OCI-LY7 (cell line): ENCODE measurements around the gene PPRC1. TPM values are rescaled to one million over a fixed set of nuclear protein-coding genes. Genes with fewer than 3 reads are reported as not detected.
A peak's percentile ranks its signal among the peaks of the same experiment; 100 is the strongest.

Experiments
- BruUV-seq: library from RNA; stranded (reverse); fragments of 400-500 nt; replicated peaks from 2 replicates; lab custom pipeline; 2021; lab: Mats Ljungman, UMichigan
- CTCF ChIA-PET: fragments of 300-600 bp; sonication (Branson Sonifier 250); formaldehyde crosslinking; loops from one replicate; lab custom pipeline; 2022; ENCODE audit warnings: antibody characterized with exemption; ENCODE audit not compliant: unreplicated experiment; lab: Charles Lee
- POLR2A ChIA-PET: fragments of 300-600 bp; sonication (Branson Sonifier 250); formaldehyde crosslinking; loops from one replicate; lab custom pipeline; 2022; ENCODE audit warnings: antibody characterized with exemption; lab: Charles Lee
- DNase-seq: peaks from one replicate; pipeline ENCODE4 v3.0.0-alpha.2; 2015; ENCODE audit warnings: low spot score
- H2AFZ ChIP-seq: fragments of 200-600 bp; sonication (generic), shearing (Covaris generic); 2 replicates; pipeline ENCODE4 v1.6.1; 2014; ENCODE audit warnings: mild to moderate bottlenecking, antibody characterized with exemption, low read length, moderate library complexity
- H3K27ac ChIP-seq: fragments of 200-600 bp; sonication (generic); 2 replicates; pipeline ENCODE4 v1.5.1; 2014; ENCODE audit warnings: mixed run types, low read depth, mild to moderate bottlenecking, moderate library complexity, low read length, inconsistent platforms; ENCODE audit not compliant: poor library complexity, severe bottlenecking
- H3K36me3 ChIP-seq: fragments of 200-600 bp; sonication (generic); 2 replicates; pipeline ENCODE4 v1.6.1; 2014; ENCODE audit warnings: mild to moderate bottlenecking, antibody characterized with exemption, low read length, moderate library complexity, mixed read lengths; ENCODE audit not compliant: insufficient read depth
- H3K4me1 ChIP-seq: fragments of 200-600 bp; sonication (generic); 2 replicates; pipeline ENCODE4 v1.5.1; 2014; ENCODE audit warnings: mild to moderate bottlenecking, low read length; ENCODE audit not compliant: insufficient read depth, poor library complexity, severe bottlenecking
- H3K4me2 ChIP-seq: fragments of 200-600 bp; sonication (generic); 2 replicates; pipeline ENCODE4 v1.6.1; 2014; ENCODE audit warnings: mild to moderate bottlenecking, low read length
- H3K4me3 ChIP-seq: fragments of 200-600 bp; sonication (generic); 2 replicates; pipeline ENCODE4 v1.5.1; 2014; ENCODE audit warnings: mild to moderate bottlenecking, low read depth, low read length; ENCODE audit not compliant: poor library complexity, severe bottlenecking
- H3K79me2 ChIP-seq: fragments of 200-600 bp; sonication (generic); 2 replicates; pipeline ENCODE4 v1.6.1; 2016; ENCODE audit warnings: low read depth, mild to moderate bottlenecking, low read length, moderate library complexity, mixed read lengths; ENCODE audit not compliant: insufficient read depth
- H3K9me2 ChIP-seq: fragments of 200-600 bp; sonication (generic); 2 replicates; pipeline ENCODE4 v1.6.1; 2016; ENCODE audit warnings: mild to moderate bottlenecking, low read length, mixed read lengths; ENCODE audit not compliant: insufficient read depth
- H3K9me3 ChIP-seq: fragments of 200-600 bp; sonication (generic); 2 replicates; pipeline ENCODE4 v1.6.1; 2014; ENCODE audit warnings: mild to moderate bottlenecking, mixed run types, low read length, mixed read lengths
- H4K20me1 ChIP-seq: fragments of 200-600 bp; sonication (generic); 2 replicates; pipeline ENCODE4 v1.6.1; 2014; ENCODE audit warnings: mild to moderate bottlenecking, antibody characterized with exemption, low read length, moderate library complexity, mixed read lengths; ENCODE audit not compliant: insufficient read depth
- CTCF ChIP-seq: fragments of 200-600 bp; sonication (generic); conservative IDR thresholded peaks from 2 replicates; pipeline ENCODE4 v1.5.1; 2014; ENCODE audit warnings: mild to moderate bottlenecking, antibody characterized with exemption, low read length, moderate library complexity, mixed read lengths
- EZH2phosphoT487 ChIP-seq: fragments of 200-600 bp; sonication (generic); IDR thresholded peaks from 2 replicates; pipeline ENCODE4 v1.6.1; 2018; ENCODE audit warnings: low read depth, borderline replicate concordance, mild to moderate bottlenecking, mixed run types, antibody characterized with exemption, low read length, moderate library complexity, mixed read lengths
- intact Hi-C: fragments of 100-400 bp; cut with micrococcal nuclease; formaldehyde crosslinking; loops from one replicate; pipeline ENCODE4 v1.10.0; 2022; ENCODE audit not compliant: unreplicated experiment
- total RNA-seq, 2 experiments: library from RNA; depleted of rRNA in 1 of 2; stranded (reverse); fragments of >200 nt in 1 of 2; shearing (Covaris generic) in 1 of 2; gene quantifications; 2 replicates each; pipeline ENCODE4 v1.2.3, GENCODE V29; 2014 to 2022

The PPRC1 gene
- total RNA-seq, 2 experiments from 2014 or later = 47.1 to 77.2 TPM

GRCh38 chr10:102115775-102116174 lies 17.1 kb upstream of the PPRC1 start:
- H4K20me1 ChIP-seq = peaks cover 20% of the 10 kb centered on the region
- CTCF ChIA-PET = no interaction called here
- no peaks in the 10 kb centered on the region for H3K9me2 ChIP-seq
- H3K9me3 ChIP-seq = no peaks in the 10 kb centered on the region
- peaks cover 62% of the 10 kb centered on the region for H3K4me1 ChIP-seq
- no peak for TF ChIP-seq EZH2phosphoT487
- TF ChIP-seq CTCF = no peak
- POLR2A ChIA-PET = interaction anchor here (0.5 to 0.7 kb wide), 4 partner anchors 17 to 303 kb away, joined by 3 to 6 read pairs (median 4); no protein-coding TSS in a partner anchor
- peaks cover 78% of the 10 kb centered on the region for H3K79me2 ChIP-seq
- H3K4me2 ChIP-seq = peak overlapping the region; percentile 79
- peak overlapping the region; percentile 87 for H3K4me3 ChIP-seq
- peaks cover 13% of the 10 kb centered on the region; the same call in 1 of the 2 replicates for H3K36me3 ChIP-seq
- no TSS peak for BruUV-seq
- peak; percentile 37 for DNase-seq
- H2AFZ ChIP-seq = no peak overlapping the region
- intact Hi-C loops = loop anchor here (2.0 to 10.0 kb wide), 2 partner anchors 51 to 599 kb away; partner anchors contain the start of genes ARL3, HPS6 and SFXN2
- peak overlapping the region; percentile 80 for H3K27ac ChIP-seq

GRCh38 chr10:102116656-102117055 lies 16.2 kb upstream of the PPRC1 start:
- CTCF ChIA-PET = no interaction called here
- Histone ChIP-seq H3K9me2 (no peaks in the 10 kb centered on the region), H3K36me3 (peaks cover 4% of the 10 kb centered on the region; the same call in 1 of the 2 replicates), H3K4me2 (peak overlapping the region; percentile 79), H4K20me1 (peaks cover 20% of the 10 kb centered on the region), H3K79me2 (peaks cover 78% of the 10 kb centered on the region), H3K4me1 (peaks cover 70% of the 10 kb centered on the region), H3K9me3 (no peaks in the 10 kb centered on the region), H2AFZ (no peak overlapping the region), H3K27ac (peak overlapping the region; percentile 80), H3K4me3 (peak overlapping the region; percentile 87)
- DNase-seq = no peak
- intact Hi-C loops = loop anchor here (10.0 kb wide), 1 partner anchor 598 kb away; the partner anchor contains the start of genes ARL3 and SFXN2
- BruUV-seq = no TSS peak
- POLR2A ChIA-PET = no interaction called here
- no peak for TF ChIP-seq EZH2phosphoT487
- TF ChIP-seq CTCF = no peak
